HL-60 (cell line): ENCODE measurements around the gene ZIC4.

Source experiments
- DNase-seq, 2 experiments: peaks; one replicate each; pipeline ENCODE4 v3.0.0-alpha.2; 2010 to 2020; ENCODE audit warnings: low read depth in 1 of 2, low spot score in 1 of 2
- H3K27ac ChIP-seq: fragments of 250-450 bp; sonication (Bioruptor Pico); replicated peaks from 2 replicates; pipeline ENCODE4 v1.5.1; 2020; ENCODE audit warnings: mild to moderate bottlenecking, moderate library complexity
- H3K27me3 ChIP-seq: fragments of 250-450 bp; sonication (Bioruptor Pico); 2 replicates; pipeline ENCODE4 v1.5.1; 2021; ENCODE audit warnings: mild to moderate bottlenecking, moderate library complexity; ENCODE audit not compliant: insufficient read depth, poor library complexity, severe bottlenecking
- H3K4me3 ChIP-seq: replicated peaks from 2 replicates; pipeline ENCODE4 v1.5.1; 2011; ENCODE audit warnings: mild to moderate bottlenecking, control low read depth, low read length; ENCODE audit not compliant: insufficient read depth
- CTCF ChIP-seq: IDR thresholded peaks from one replicate; pipeline ENCODE4 v1.5.1; 2011; ENCODE audit warnings: low read length, control low read depth, inconsistent platforms; ENCODE audit not compliant: insufficient read depth
- GABPA ChIP-seq: IDR thresholded peaks from 2 replicates; pipeline ENCODE4 v1.6.1; 2012; ENCODE audit warnings: low read depth
- POLR2AphosphoS5 ChIP-seq: IDR thresholded peaks from 2 replicates; pipeline ENCODE4 v1.6.1; 2012; ENCODE audit warnings: low read depth
- REST ChIP-seq: IDR thresholded peaks from 2 replicates; pipeline ENCODE4 v1.6.1; 2012; ENCODE audit warnings: low read depth; ENCODE audit not compliant: insufficient replicate concordance
- SPI1 ChIP-seq: IDR thresholded peaks from 2 replicates; pipeline ENCODE4 v1.6.1; 2012; ENCODE audit warnings: low read depth, mild to moderate bottlenecking, borderline replicate concordance

ZIC4 gene

GRCh38 chr3:147410116-147410525 lies 3.8 kb upstream of the ZIC4 start:
- H3K27me3 ChIP-seq, result peaks cover 78% of the 10 kb centered on the region
- DNase-seq, result no peak
- H3K4me3 ChIP-seq, result no peak overlapping the region
- H3K27ac ChIP-seq, result no peak overlapping the region
- TF ChIP-seq GABPA (no peak), POLR2AphosphoS5 (no peak)

GRCh38 chr3:147409143-147410115 lies 3.1 kb upstream of the ZIC4 start, which contains the start of gene ZIC1:
TSS of gene ZIC1 (plus strand) at chr3:147409365. CDS start at chr3:147410113, 748 bp downstream.
- Histone ChIP-seq H3K27me3 (peaks cover 85% of the 10 kb centered on the region), H3K4me3 (no peak within 1 kb of the TSS)
- no peak for DNase-seq

GRCh38 chr3:147408188-147409100 lies 2.1 kb upstream of the ZIC4 start:
- no peak overlapping the region for H3K4me3 ChIP-seq
- no peak for DNase-seq
- TF ChIP-seq CTCF (no peak), POLR2AphosphoS5 (no peak), SPI1 (no peak), REST (no peak), GABPA (no peak)
- peaks cover 82% of the 10 kb centered on the region for H3K27me3 ChIP-seq
- no peak overlapping the region for H3K27ac ChIP-seq

More at GRCh38 chr3:147409143-147410115, 3.1 kb upstream of the ZIC4 start, which contains the start of gene ZIC1:
- TF ChIP-seq CTCF (no peak), GABPA (no peak), POLR2AphosphoS5 (no peak), REST (no peak)
- H3K27ac ChIP-seq, result no peak within 1 kb of the TSS
